HepG2 (cell line): ENCODE data around the gene FGF16. TPM values are rescaled to one million over a fixed set of nuclear protein-coding genes. Genes with fewer than 3 reads are reported as not detected.

Experiments used
- ATAC-seq: fragments of 200-7000 bp; cut with Tn5 transposase; 3 replicates; pipeline ENCODE4 v1.9.1; 2020; ENCODE audit warnings: mild to moderate bottlenecking, moderate library complexity
- BruUV-seq: library from RNA; stranded (reverse); fragments of 400-500 nt; replicated peaks from 2 replicates; lab custom pipeline; 2021; lab: Mats Ljungman, UMichigan
- CTCF ChIA-PET: fragments of 300-600 bp; formaldehyde crosslinking; extraction: SDS; loops from one replicate; lab custom pipeline; 2021; ENCODE audit warnings: low total read pairs, inconsistent platforms, low intra/inter-chr PET ratio; lab: Yijun Ruan, JAX
- POLR2A ChIA-PET: fragments of 350-600 bp; sonication (Branson Sonifier 250); formaldehyde crosslinking; loops from one replicate; lab custom pipeline; 2020; ENCODE audit warnings: antibody characterized with exemption, inconsistent platforms; lab: Yijun Ruan, JAX
- DNase-seq: peaks from one replicate; pipeline ENCODE4 v3.0.0-alpha.2; 2015; ENCODE audit warnings: low spot score
- FAIRE-seq: peaks from 3 replicates; lab custom pipeline; 2011; peaks lifted over from hg19 to GRCh38; lab: Jason Lieb, UNC
- H2AFZ ChIP-seq: one replicate; pipeline ENCODE4 v1.6.1; 2011; ENCODE audit warnings: low read length, inconsistent platforms
- H3K27ac ChIP-seq: fragments of 300-600 bp; 3 replicates; pipeline ENCODE4 v1.8.0; 2011; ENCODE audit warnings: mixed run types, mild to moderate bottlenecking, mixed read lengths, low read length, inconsistent platforms; ENCODE audit not compliant: insufficient read depth; ENCODE audit errors: extremely low read length
- H3K27me3 ChIP-seq, 2 experiments: fragments of 200-600 bp in 1 of 2; 2 replicates in 1 of 2; 3 replicates in 1 of 2; pipeline versions ENCODE4 v1.6.0 to v1.8.0; 2011; ENCODE audit warnings: low read length in 2 of 2, mild to moderate bottlenecking in 2 of 2, moderate library complexity in 2 of 2, inconsistent platforms in 1 of 2; ENCODE audit not compliant: insufficient read depth in 2 of 2, control insufficient read depth in 1 of 2
- H3K36me3 ChIP-seq, 2 experiments: fragments of 200-600 bp in 1 of 2; replicated peaks in 1 of 2; 2 replicates in 1 of 2; 3 replicates in 1 of 2; pipeline versions ENCODE4 v1.5.1 to v1.8.0; 2011; ENCODE audit warnings: low read length in 2 of 2, inconsistent platforms in 1 of 2; ENCODE audit not compliant: insufficient read depth in 2 of 2, control insufficient read depth in 1 of 2
- H3K4me1 ChIP-seq: 2 replicates; pipeline ENCODE4 v1.5.1; 2012; ENCODE audit warnings: low read length, inconsistent platforms; ENCODE audit not compliant: insufficient read depth
- H3K4me2 ChIP-seq: 2 replicates; pipeline ENCODE4 v1.6.0; 2011; ENCODE audit warnings: low read depth, low read length, inconsistent platforms
- H3K4me3 ChIP-seq, 3 experiments: fragments of 200-600 bp in 1 of 3; sonication (generic), shearing (Covaris generic) in 1 of 3; replicated peaks in 1 of 3; 2 replicates each; pipeline ENCODE4 v1.5.1; 2011 to 2016; ENCODE audit warnings: low read length in 3 of 3, inconsistent platforms in 2 of 3, low read depth in 2 of 3, mild to moderate bottlenecking in 2 of 3, control low read depth in 1 of 3, mixed read lengths in 1 of 3; ENCODE audit not compliant: insufficient read depth in 1 of 3
- H3K79me2 ChIP-seq: one replicate; pipeline ENCODE4 v1.6.1; 2011; ENCODE audit warnings: low read length, inconsistent platforms; ENCODE audit not compliant: insufficient read depth
- H3K9ac ChIP-seq: 2 replicates; pipeline ENCODE4 v1.6.0; 2011; ENCODE audit warnings: mild to moderate bottlenecking, low read depth, low read length, inconsistent platforms; ENCODE audit not compliant: insufficient read depth
- H3K9me3 ChIP-seq: 2 replicates; pipeline ENCODE4 v1.5.1; 2012; ENCODE audit warnings: mild to moderate bottlenecking, low read length
- H4K20me1 ChIP-seq: 2 replicates; pipeline ENCODE4 v1.6.0; 2011; ENCODE audit warnings: inconsistent platforms, mild to moderate bottlenecking, low read length, moderate library complexity; ENCODE audit not compliant: insufficient read depth
- BCL6 ChIP-seq: IDR thresholded peaks from 2 replicates; pipeline ENCODE4 v1.6.1; 2016; ENCODE audit warnings: missing genetic modification reagents, missing compliant biosample characterization
- HMG20A ChIP-seq: IDR thresholded peaks from 2 replicates; pipeline ENCODE4 v1.6.1; 2016; ENCODE audit warnings: borderline replicate concordance
- SIN3A ChIP-seq: IDR thresholded peaks from 2 replicates; pipeline ENCODE4 v1.6.1; 2011; ENCODE audit warnings: low read depth, mild to moderate bottlenecking, control low read depth, low read length, borderline replicate concordance
- ZNF7 ChIP-seq: IDR thresholded peaks from 2 replicates; pipeline ENCODE4 v1.6.1; 2016; ENCODE audit warnings: missing biosample characterization, missing genetic modification reagents
- WGBS: methylation state at CpG from one replicate; pipeline ENCODE4 v1.1.6; 2017; ENCODE audit warnings: low lambda C conversion rate; 5-methylcytosine and 5-hydroxymethylcytosine counted together
- in situ Hi-C: cut with HindIII; loops from 2 replicates; pipeline ENCODE4 v1.10.0; 2017; ENCODE audit warnings: low pct_unique_long_range_greater_than_20kb; ENCODE audit not compliant: extremely low pct_ligation_motif_present
- intact Hi-C: fragments of 100-400 bp; cut with micrococcal nuclease; formaldehyde crosslinking; loops from one replicate; pipeline ENCODE4 v1.10.0; 2022; ENCODE audit not compliant: unreplicated experiment
- polyA plus RNA-seq, 8 experiments: library from polyadenylated mRNA; depleted of rRNA in 3 of 8; stranded (reverse) in 7 of 8; unstranded in 1 of 8; fragments of >200 nt; fragmentation: Illumina TruSeq in 4 of 8; extraction: Trizol in 4 of 8; gene quantifications; 2 replicates each; pipeline versions ENCODE4 v1.2.1 to v1.2.3, GENCODE V29; 2011 to 2016; ENCODE audit warnings: low read depth in 4 of 8, missing spikeins in 1 of 8, mixed read lengths in 1 of 8; ENCODE audit not compliant: insufficient read depth in 1 of 8
- total RNA-seq, 5 experiments: library from RNA; depleted of rRNA; stranded (reverse); fragments of >200 nt; fragmentation: Illumina TruSeq; extraction: Trizol; gene quantifications; 2 replicates each; pipeline ENCODE4 v1.2.3, GENCODE V29; 2016; ENCODE audit warnings: low read depth in 1 of 5
- TF ChIP-seq, protein P1 (sequence below): sonication (generic); formaldehyde crosslinking; conservative IDR thresholded peaks from 2 replicates; pipeline ENCODE4 v1.4.0; 2020; ENCODE audit warnings: missing genetic modification reagents
- TF ChIP-seq, protein P2 (sequence below), 2 experiments: sonication (generic) in 1 of 2; formaldehyde crosslinking in 1 of 2; IDR thresholded peaks; 2 replicates each; pipeline versions ENCODE4 v1.6.1 to v1.9.0; 2014 to 2022; ENCODE audit warnings: antibody characterized with exemption in 1 of 2, borderline replicate concordance in 1 of 2, inconsistent platforms in 1 of 2, low read depth in 1 of 2, missing genetic modification reagents in 1 of 2
- TF ChIP-seq, protein P3 (sequence below): sonication (generic); formaldehyde crosslinking; IDR thresholded peaks from 2 replicates; pipeline ENCODE4 v1.4.0; 2020; ENCODE audit warnings: missing genetic modification reagents, borderline replicate concordance
- TF ChIP-seq, protein P4 (sequence below): sonication (generic); formaldehyde crosslinking; IDR thresholded peaks from 2 replicates; pipeline ENCODE4 v1.4.0; 2020; ENCODE audit warnings: missing genetic modification reagents
- TF ChIP-seq, protein P5 (sequence below): sonication (generic); formaldehyde crosslinking; IDR thresholded peaks from 2 replicates; pipeline ENCODE4 v1.4.0; 2020; ENCODE audit warnings: mild to moderate bottlenecking, missing genetic modification reagents
- TF ChIP-seq, protein P6 (sequence below): IDR thresholded peaks from 2 replicates; pipeline ENCODE4 v1.6.1; 2016; ENCODE audit warnings: mild to moderate bottlenecking, missing biosample characterization, missing genetic modification reagents

The FGF16 gene
- total and polyA plus RNA-seq, 2 of the 13 experiments (the other 11 are each of a cell fraction or from before 2014, with no cell fraction given), result not detected

GRCh38 chrX:77428551-77428950 is 18.6 kb upstream of the FGF16 start:
- intact Hi-C loops, result no loop called here
- TF ChIP-seq, protein P1, sequence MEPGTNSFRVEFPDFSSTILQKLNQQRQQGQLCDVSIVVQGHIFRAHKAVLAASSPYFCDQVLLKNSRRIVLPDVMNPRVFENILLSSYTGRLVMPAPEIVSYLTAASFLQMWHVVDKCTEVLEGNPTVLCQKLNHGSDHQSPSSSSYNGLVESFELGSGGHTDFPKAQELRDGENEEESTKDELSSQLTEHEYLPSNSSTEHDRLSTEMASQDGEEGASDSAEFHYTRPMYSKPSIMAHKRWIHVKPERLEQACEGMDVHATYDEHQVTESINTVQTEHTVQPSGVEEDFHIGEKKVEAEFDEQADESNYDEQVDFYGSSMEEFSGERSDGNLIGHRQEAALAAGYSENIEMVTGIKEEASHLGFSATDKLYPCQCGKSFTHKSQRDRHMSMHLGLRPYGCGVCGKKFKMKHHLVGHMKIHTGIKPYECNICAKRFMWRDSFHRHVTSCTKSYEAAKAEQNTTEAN, result no peak
- TF ChIP-seq, protein P2, sequence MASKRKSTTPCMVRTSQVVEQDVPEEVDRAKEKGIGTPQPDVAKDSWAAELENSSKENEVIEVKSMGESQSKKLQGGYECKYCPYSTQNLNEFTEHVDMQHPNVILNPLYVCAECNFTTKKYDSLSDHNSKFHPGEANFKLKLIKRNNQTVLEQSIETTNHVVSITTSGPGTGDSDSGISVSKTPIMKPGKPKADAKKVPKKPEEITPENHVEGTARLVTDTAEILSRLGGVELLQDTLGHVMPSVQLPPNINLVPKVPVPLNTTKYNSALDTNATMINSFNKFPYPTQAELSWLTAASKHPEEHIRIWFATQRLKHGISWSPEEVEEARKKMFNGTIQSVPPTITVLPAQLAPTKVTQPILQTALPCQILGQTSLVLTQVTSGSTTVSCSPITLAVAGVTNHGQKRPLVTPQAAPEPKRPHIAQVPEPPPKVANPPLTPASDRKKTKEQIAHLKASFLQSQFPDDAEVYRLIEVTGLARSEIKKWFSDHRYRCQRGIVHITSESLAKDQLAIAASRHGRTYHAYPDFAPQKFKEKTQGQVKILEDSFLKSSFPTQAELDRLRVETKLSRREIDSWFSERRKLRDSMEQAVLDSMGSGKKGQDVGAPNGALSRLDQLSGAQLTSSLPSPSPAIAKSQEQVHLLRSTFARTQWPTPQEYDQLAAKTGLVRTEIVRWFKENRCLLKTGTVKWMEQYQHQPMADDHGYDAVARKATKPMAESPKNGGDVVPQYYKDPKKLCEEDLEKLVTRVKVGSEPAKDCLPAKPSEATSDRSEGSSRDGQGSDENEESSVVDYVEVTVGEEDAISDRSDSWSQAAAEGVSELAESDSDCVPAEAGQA (IDR thresholded peaks at IDR 0.05; ENCODE audit: low read depth), result no peak
- TF ChIP-seq, protein P2 (CRISPR knock-in tag; IDR thresholded peaks at IDR 0.05; ENCODE audit: borderline replicate concordance), result no peak
- TF ChIP-seq ZNF7 (CRISPR knock-in tag) (no peak), HMG20A (CRISPR knock-in tag) (no peak), SIN3A (no peak), BCL6 (CRISPR knock-in tag) (no peak)
- TF ChIP-seq, protein P3, sequence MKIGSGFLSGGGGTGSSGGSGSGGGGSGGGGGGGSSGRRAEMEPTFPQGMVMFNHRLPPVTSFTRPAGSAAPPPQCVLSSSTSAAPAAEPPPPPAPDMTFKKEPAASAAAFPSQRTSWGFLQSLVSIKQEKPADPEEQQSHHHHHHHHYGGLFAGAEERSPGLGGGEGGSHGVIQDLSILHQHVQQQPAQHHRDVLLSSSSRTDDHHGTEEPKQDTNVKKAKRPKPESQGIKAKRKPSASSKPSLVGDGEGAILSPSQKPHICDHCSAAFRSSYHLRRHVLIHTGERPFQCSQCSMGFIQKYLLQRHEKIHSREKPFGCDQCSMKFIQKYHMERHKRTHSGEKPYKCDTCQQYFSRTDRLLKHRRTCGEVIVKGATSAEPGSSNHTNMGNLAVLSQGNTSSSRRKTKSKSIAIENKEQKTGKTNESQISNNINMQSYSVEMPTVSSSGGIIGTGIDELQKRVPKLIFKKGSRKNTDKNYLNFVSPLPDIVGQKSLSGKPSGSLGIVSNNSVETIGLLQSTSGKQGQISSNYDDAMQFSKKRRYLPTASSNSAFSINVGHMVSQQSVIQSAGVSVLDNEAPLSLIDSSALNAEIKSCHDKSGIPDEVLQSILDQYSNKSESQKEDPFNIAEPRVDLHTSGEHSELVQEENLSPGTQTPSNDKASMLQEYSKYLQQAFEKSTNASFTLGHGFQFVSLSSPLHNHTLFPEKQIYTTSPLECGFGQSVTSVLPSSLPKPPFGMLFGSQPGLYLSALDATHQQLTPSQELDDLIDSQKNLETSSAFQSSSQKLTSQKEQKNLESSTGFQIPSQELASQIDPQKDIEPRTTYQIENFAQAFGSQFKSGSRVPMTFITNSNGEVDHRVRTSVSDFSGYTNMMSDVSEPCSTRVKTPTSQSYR (CRISPR knock-in tag), result no peak
- TF ChIP-seq, protein P4, sequence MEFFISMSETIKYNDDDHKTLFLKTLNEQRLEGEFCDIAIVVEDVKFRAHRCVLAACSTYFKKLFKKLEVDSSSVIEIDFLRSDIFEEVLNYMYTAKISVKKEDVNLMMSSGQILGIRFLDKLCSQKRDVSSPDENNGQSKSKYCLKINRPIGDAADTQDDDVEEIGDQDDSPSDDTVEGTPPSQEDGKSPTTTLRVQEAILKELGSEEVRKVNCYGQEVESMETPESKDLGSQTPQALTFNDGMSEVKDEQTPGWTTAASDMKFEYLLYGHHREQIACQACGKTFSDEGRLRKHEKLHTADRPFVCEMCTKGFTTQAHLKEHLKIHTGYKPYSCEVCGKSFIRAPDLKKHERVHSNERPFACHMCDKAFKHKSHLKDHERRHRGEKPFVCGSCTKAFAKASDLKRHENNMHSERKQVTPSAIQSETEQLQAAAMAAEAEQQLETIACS (CRISPR knock-in tag), result no peak
- TF ChIP-seq, protein P5, sequence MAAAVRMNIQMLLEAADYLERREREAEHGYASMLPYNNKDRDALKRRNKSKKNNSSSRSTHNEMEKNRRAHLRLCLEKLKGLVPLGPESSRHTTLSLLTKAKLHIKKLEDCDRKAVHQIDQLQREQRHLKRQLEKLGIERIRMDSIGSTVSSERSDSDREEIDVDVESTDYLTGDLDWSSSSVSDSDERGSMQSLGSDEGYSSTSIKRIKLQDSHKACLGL (CRISPR knock-in tag), result no peak
- TF ChIP-seq, protein P6, sequence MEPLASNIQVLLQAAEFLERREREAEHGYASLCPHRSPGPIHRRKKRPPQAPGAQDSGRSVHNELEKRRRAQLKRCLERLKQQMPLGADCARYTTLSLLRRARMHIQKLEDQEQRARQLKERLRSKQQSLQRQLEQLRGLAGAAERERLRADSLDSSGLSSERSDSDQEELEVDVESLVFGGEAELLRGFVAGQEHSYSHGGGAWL (CRISPR knock-in tag), result no peak

More at GRCh38 chrX:77428551-77428950, 18.6 kb upstream of the FGF16 start:
- H3K36me3 ChIP-seq, result no peaks in the 10 kb centered on the region
- CTCF ChIA-PET, result no interaction called here
- BruUV-seq, result no TSS peak
- no peak overlapping the region for H3K4me3 ChIP-seq
- DNase-seq (no peak), ATAC-seq (no peak), FAIRE-seq (no peak)
- no peak overlapping the region for H2AFZ ChIP-seq
- in situ Hi-C loops, result no loop called here
- H3K27me3 ChIP-seq, result no peaks in the 10 kb centered on the region
- POLR2A ChIA-PET, result no interaction called here
- WGBS, result 0% methylated on average over 1 of the region's 1 CpG
- H3K9me3 ChIP-seq, result no peaks in the 10 kb centered on the region
- no peaks in the 10 kb centered on the region for H3K4me1 ChIP-seq
- H3K27ac ChIP-seq, result no peak overlapping the region
- no peak overlapping the region for H3K4me2 ChIP-seq
- H3K79me2 ChIP-seq, result no peaks in the 10 kb centered on the region
- H3K9ac ChIP-seq, result no peak overlapping the region
- no peaks in the 10 kb centered on the region for H4K20me1 ChIP-seq
